ENCODE results near the gene TCN1.

TCN1 gene

GRCh38 chr11:59877325-59877724 lies 11.0 kb upstream of the TCN1 start:
- no peak overlapping the region for H3K4me3 ChIP-seq (ENCODE audit: low read length)
- no peak for DNase-seq (ENCODE audit: low read depth)
- TF ChIP-seq CTCF (IDR thresholded peaks at IDR 0.05; ENCODE audit: insufficient read depth, low read depth, low read length, missing control alignments): no peak

- H3K4me3 ChIP-seq (ENCODE audit: low read length): no peak overlapping the region
- DNase-seq (ENCODE audit: low read depth): no peak
- TF ChIP-seq CTCF (IDR thresholded peaks at IDR 0.05; ENCODE audit: insufficient read depth, low read depth, low read length, missing control alignments): no peak
Measured at GRCh38 chr11:59875856-59876519, 9.7 kb upstream of the TCN1 start.

- H3K4me3 ChIP-seq (ENCODE audit: low read length): no peak overlapping the region
- DNase-seq (ENCODE audit: low read depth): no peak
- no peak for TF ChIP-seq CTCF (IDR thresholded peaks at IDR 0.05; ENCODE audit: insufficient read depth, low read depth, low read length, missing control alignments)
Measured at GRCh38 chr11:59872076-59872475, 5.8 kb upstream of the TCN1 start.

- no peak for TF ChIP-seq CTCF (IDR thresholded peaks at IDR 0.05; ENCODE audit: insufficient read depth, low read depth, low read length, missing control alignments)
- H3K4me3 ChIP-seq (ENCODE audit: low read length): no peak overlapping the region
- DNase-seq (ENCODE audit: low read depth): no peak
Measured at GRCh38 chr11:59867946-59868345, 1.7 kb upstream of the TCN1 start.

- no peak for TF ChIP-seq CTCF (IDR thresholded peaks at IDR 0.05; ENCODE audit: insufficient read depth, low read depth, low read length, missing control alignments)
- no peak overlapping the region for H3K4me3 ChIP-seq (ENCODE audit: low read length)
- no peak for DNase-seq (ENCODE audit: low read depth)
Measured at GRCh38 chr11:59866836-59867235, 549 bp upstream of the TCN1 start.

GRCh38 chr11:59865031-59865430 lies 1.3 kb downstream of the TCN1 start:
- peak overlapping the region; percentile 6 for H3K4me3 ChIP-seq (ENCODE audit: low read length)
- no peak for TF ChIP-seq CTCF (IDR thresholded peaks at IDR 0.05; ENCODE audit: insufficient read depth, low read depth, low read length, missing control alignments)
- peak; percentile 77 for DNase-seq (ENCODE audit: low read depth)

GRCh38 chr11:59862252-59862651 lies 4.0 kb downstream of the TCN1 start:
- H3K4me3 ChIP-seq (ENCODE audit: low read length): no peak overlapping the region
- no peak for DNase-seq (ENCODE audit: low read depth)
- TF ChIP-seq CTCF (IDR thresholded peaks at IDR 0.05; ENCODE audit: insufficient read depth, low read depth, low read length, missing control alignments): no peak
